CD14-positive monocyte (primary cell): ENCODE results near the gene SEC23A. TPM values are rescaled to one million over a fixed set of nuclear protein-coding genes. Genes with fewer than 3 reads are reported as not detected.

Experiments used
- DNase-seq, 3 donors: peaks; one replicate each; pipeline ENCODE4 v3.0.0-alpha.2; 2011 to 2022
- H2AFZ ChIP-seq: 2 replicates; pipeline ENCODE4 v1.6.0; 2012; ENCODE audit warnings: mild to moderate bottlenecking, low read depth, low read length, inconsistent platforms; ENCODE audit not compliant: insufficient read depth, poor library complexity, severe bottlenecking
- H3K27ac ChIP-seq, 2 donors: 1 replicate in 1 of 2; 2 replicates in 1 of 2; pipeline ENCODE4 v1.5.1; 2012 to 2013; ENCODE audit warnings: low read length in 2 of 2, control low read depth in 1 of 2, inconsistent platforms in 1 of 2, low read depth in 1 of 2, mild to moderate bottlenecking in 1 of 2
- H3K27me3 ChIP-seq, 2 donors: one replicate each; pipeline versions ENCODE4 v1.6.0 to v1.6.1; 2011 to 2013; ENCODE audit warnings: low read length in 2 of 2; ENCODE audit not compliant: control insufficient read depth in 2 of 2, insufficient read depth in 2 of 2
- H3K36me3 ChIP-seq, 2 donors: replicated peaks in 1 of 2; 1 replicate in 1 of 2; 2 replicates in 1 of 2; pipeline versions ENCODE4 v1.5.1 to v1.6.1; 2012 to 2013; ENCODE audit warnings: low read length in 2 of 2, control low read depth in 1 of 2, inconsistent platforms in 1 of 2, mild to moderate bottlenecking in 1 of 2; ENCODE audit not compliant: insufficient read depth in 2 of 2, control insufficient read depth in 1 of 2
- H3K4me1 ChIP-seq, 2 donors: 1 replicate in 1 of 2; 2 replicates in 1 of 2; pipeline versions ENCODE4 v1.5.1 to v1.6.1; 2012 to 2013; ENCODE audit warnings: low read length in 2 of 2, control low read depth in 1 of 2, inconsistent platforms in 1 of 2, mild to moderate bottlenecking in 1 of 2, moderate library complexity in 1 of 2; ENCODE audit not compliant: insufficient read depth in 2 of 2, control insufficient read depth in 1 of 2
- H3K4me2 ChIP-seq: replicated peaks from 2 replicates; pipeline ENCODE3; 2012; ENCODE audit warnings: low read length, moderate library complexity, mild to moderate bottlenecking; ENCODE audit not compliant: poor library complexity, severe bottlenecking; ENCODE audit errors: extremely low read depth
- H3K4me3 ChIP-seq, 3 experiments: fragments of 200-600 bp in 1 of 3; sonication (generic) in 1 of 3; replicated peaks in 1 of 3; 1 replicate in 2 of 3; 2 replicates in 1 of 3; pipeline ENCODE4 v1.5.1; 2011 to 2013; ENCODE audit warnings: low read length in 3 of 3, mild to moderate bottlenecking in 3 of 3, control low read depth in 2 of 3, low read depth in 2 of 3, inconsistent platforms in 1 of 3, moderate library complexity in 1 of 3
- H3K79me2 ChIP-seq: 2 replicates; pipeline ENCODE4 v1.6.0; 2012; ENCODE audit warnings: mild to moderate bottlenecking, control low read depth, inconsistent platforms, low read length, moderate library complexity; ENCODE audit not compliant: insufficient read depth
- H3K9ac ChIP-seq: 2 replicates; pipeline ENCODE4 v1.6.0; 2017; ENCODE audit warnings: low read length, mild to moderate bottlenecking; ENCODE audit not compliant: insufficient read depth, poor library complexity, severe bottlenecking
- H3K9me3 ChIP-seq, 2 donors: replicated peaks in 1 of 2; 1 replicate in 1 of 2; 2 replicates in 1 of 2; pipeline versions ENCODE4 v1.5.1 to v1.6.1; 2012 to 2013; ENCODE audit warnings: low read length in 2 of 2, control low read depth in 1 of 2; ENCODE audit not compliant: control insufficient read depth in 1 of 2, insufficient read depth in 1 of 2
- H4K20me1 ChIP-seq: 2 replicates; pipeline ENCODE4 v1.6.0; 2012; ENCODE audit warnings: mild to moderate bottlenecking, low read length, control low read depth, moderate library complexity; ENCODE audit not compliant: insufficient read depth
- H3K27ac Mint-ChIP-seq, 7 donors: one replicate each; pipeline ENCODE4 v1.8.0; 2020; ENCODE audit warnings: mild to moderate bottlenecking in 7 of 7, mixed read lengths in 7 of 7, moderate library complexity in 6 of 7, inconsistent platforms in 2 of 7
- H3K27me3 Mint-ChIP-seq, 3 donors: one replicate each; pipeline ENCODE4 v1.8.0; 2021 to 2022; ENCODE audit warnings: low read depth in 3 of 3, mild to moderate bottlenecking in 3 of 3, mixed read lengths in 3 of 3, moderate library complexity in 3 of 3, inconsistent platforms in 1 of 3
- H3K36me3 Mint-ChIP-seq, 2 donors: one replicate each; pipeline ENCODE4 v1.8.0; 2020; ENCODE audit warnings: mixed read lengths in 2 of 2, inconsistent platforms in 1 of 2, mild to moderate bottlenecking in 1 of 2
- H3K4me1 Mint-ChIP-seq: one replicate; pipeline ENCODE4 v1.8.0; 2020; ENCODE audit warnings: mild to moderate bottlenecking, mixed read lengths
- H3K4me3 Mint-ChIP-seq, 2 donors: one replicate each; pipeline ENCODE4 v1.8.0; 2020; ENCODE audit warnings: mild to moderate bottlenecking in 2 of 2, mixed read lengths in 2 of 2, moderate library complexity in 1 of 2
- H3K9me3 Mint-ChIP-seq, 7 donors: one replicate each; pipeline ENCODE4 v1.8.0; 2020 to 2022; ENCODE audit warnings: mixed read lengths in 7 of 7, mild to moderate bottlenecking in 6 of 7, moderate library complexity in 6 of 7, inconsistent platforms in 2 of 7
- CTCF ChIP-seq: fragments of 200-600 bp; IDR thresholded peaks from one replicate; pipeline ENCODE4 v1.8.0; 2022; ENCODE audit warnings: antibody characterized with exemption, mild to moderate bottlenecking
- WGBS: methylation state at CpG from one replicate; pipeline ENCODE4 v1.1.5; 2013; ENCODE audit warnings: missing lambda C conversion rate; ENCODE audit not compliant: insufficient coverage; 5-methylcytosine and 5-hydroxymethylcytosine counted together
- intact Hi-C, 2 donors: fragments of 100-400 bp; cut with micrococcal nuclease; formaldehyde crosslinking; loops; one replicate each; pipeline versions ENCODE4 v1.15.0 to v1.15.1; 2023
- polyA plus RNA-seq, 3 donors: library from polyadenylated mRNA; depleted of rRNA in 1 of 3; unstranded in 2 of 3; stranded (reverse) in 1 of 3; fragments of 300-500 nt in 2 of 3; fragments of >200 nt in 1 of 3; fragmentation: Illumina TruSeq in 2 of 3; gene quantifications; 1 replicate in 2 of 3; 2 replicates in 1 of 3; pipeline ENCODE4 v1.2.3, GENCODE V29; 2012 to 2021

The SEC23A gene
- polyA plus RNA-seq, 3 donors = 13.8 to 37.3 (median 36.4) TPM

GRCh38 chr14:39025810-39026627 lies 77.0 kb downstream of the SEC23A start:
- no peak overlapping the region for H3K4me2 ChIP-seq
- no peak overlapping the region for H3K27ac ChIP-seq
- Mint-ChIP-seq H3K36me3 (peaks cover 24 to 28% of the 10 kb centered on the region in 2 donors), H3K4me1 (peaks cover 4% of the 10 kb centered on the region), H3K27me3 (no peaks in the 10 kb centered on the region), H3K9me3 (no peaks in the 10 kb centered on the region), H3K27ac (no peak overlapping the region), H3K4me3 (no peak overlapping the region)
- TF ChIP-seq CTCF = no peak
- no peak overlapping the region for H2AFZ ChIP-seq
- no peak overlapping the region for H3K9ac ChIP-seq
- intact Hi-C loops = no loop called here
- no peak overlapping the region for H3K4me3 ChIP-seq
- 88% methylated on average over 1 of the region's 3 CpGs for WGBS
- no peaks in the 10 kb centered on the region for H4K20me1 ChIP-seq
- H3K79me2 ChIP-seq = no peaks in the 10 kb centered on the region
- H3K4me1 ChIP-seq = no peaks in the 10 kb centered on the region
- peaks cover 14 to 16% of the 10 kb centered on the region in 2 donors for H3K36me3 ChIP-seq
- H3K27me3 ChIP-seq = no peaks in the 10 kb centered on the region
- no peak for DNase-seq
- no peaks in the 10 kb centered on the region for H3K9me3 ChIP-seq

- Histone ChIP-seq H3K4me2 (no peak overlapping the region), H3K27ac (no peak overlapping the region), H3K9ac (no peak overlapping the region), H3K27me3 (no peaks in the 10 kb centered on the region), H3K4me1 (no peaks in the 10 kb centered on the region), H3K9me3 (no peaks in the 10 kb centered on the region), H3K36me3 (peaks cover 7 to 9% of the 10 kb centered on the region in 2 donors), H2AFZ (no peak overlapping the region), H4K20me1 (no peaks in the 10 kb centered on the region), H3K4me3 (no peak overlapping the region), H3K79me2 (no peaks in the 10 kb centered on the region)
- intact Hi-C loops = no loop called here
- 94% methylated on average over 3 of the region's 3 CpGs for WGBS
- TF ChIP-seq CTCF = no peak
- Mint-ChIP-seq H3K4me3 (no peak overlapping the region), H3K9me3 (no peaks in the 10 kb centered on the region), H3K27me3 (no peaks in the 10 kb centered on the region), H3K27ac (no peak overlapping the region), H3K4me1 (peaks cover 4% of the 10 kb centered on the region), H3K36me3 (peaks cover 17 to 21% of the 10 kb centered on the region in 2 donors)
- no peak for DNase-seq
Observed at GRCh38 chr14:39025250-39025809, 77.7 kb downstream of the SEC23A start.
